ENCODE measurements around the gene DNAH17.

- TF ChIP-seq CTCF (IDR thresholded peaks at IDR 0.05) = no peak
- no peak for TF ChIP-seq POLR2AphosphoS5 (IDR thresholded peaks at IDR 0.05)
Observed at GRCh38 chr17:78576389-78577112, 645 bp downstream of the DNAH17 start.
